Measurements from ENCODE around the gene AKAP17A. TPM values are rescaled to one million over a fixed set of nuclear protein-coding genes. Genes with fewer than 3 reads are reported as not detected.

Gene AKAP17A
- total and polyA plus RNA-seq, 2 of the 13 experiments (the other 11 are each of a cell fraction or from before 2014, with no cell fraction given): 20.5 to 26.5 TPM

DNA sequence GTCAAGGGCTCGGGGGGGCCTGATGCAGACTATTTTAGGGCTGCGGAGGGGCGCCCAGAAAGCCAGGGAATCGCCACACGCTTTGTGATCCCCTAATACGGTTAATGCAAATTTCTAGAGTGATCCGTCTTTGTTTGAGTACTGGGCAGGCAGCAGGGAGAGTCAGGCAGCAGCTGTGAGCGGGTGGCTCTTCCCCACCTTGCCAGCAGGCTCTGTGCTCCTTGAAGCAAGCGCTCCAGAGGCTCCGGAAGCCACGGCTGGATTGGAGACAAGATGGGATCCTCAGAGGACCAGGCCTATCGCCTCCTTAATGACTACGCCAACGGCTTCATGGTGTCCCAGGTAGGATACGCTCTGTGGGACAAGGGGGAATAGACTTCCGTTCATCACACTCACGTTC is 23.5 kb downstream of the AKAP17A start, which contains the start of gene ASMT:
TSS of gene ASMT (plus strand) at position 133 of the 400 bp plus-strand sequence. CDS start at position 274, 141 bp downstream.
- H3K4me3 ChIP-seq (replicated peaks in 1 of 3; ENCODE audit: insufficient read depth in 1 of 3, low read depth in 2 of 3, low read length in 3 of 3): no peak within 1 kb of the TSS
- no peaks in the 10 kb centered on the region for H3K36me3 ChIP-seq (replicated peaks in 1 of 2; ENCODE audit: control insufficient read depth in 1 of 2, insufficient read depth in 2 of 2, low read length in 2 of 2)
- 0 out of 5 replicates have a peak, but pooled peaks cover 0 to 2% of the 10 kb centered on the region in 2 experiments for H3K27me3 ChIP-seq (ENCODE audit: control insufficient read depth in 1 of 2, insufficient read depth in 2 of 2, low read length in 2 of 2)
- FAIRE-seq (no peak), ATAC-seq (no peak), DNase-seq (ENCODE audit: low spot score) (no peak)
- H3K9me3 ChIP-seq (ENCODE audit: low read length): no peaks in the 10 kb centered on the region
- intact Hi-C loops (cut with micrococcal nuclease; ENCODE audit: unreplicated experiment): no loop called here
- H3K9ac ChIP-seq (ENCODE audit: insufficient read depth, low read depth, low read length): no peak within 1 kb of the TSS
- in situ Hi-C loops (cut with HindIII; ENCODE audit: extremely low pct_ligation_motif_present, low pct_unique_long_range_greater_than_20kb): no loop called here
- no peak within 1 kb of the TSS for H2AFZ ChIP-seq (ENCODE audit: low read length)
- WGBS (ENCODE audit: low lambda C conversion rate): 81% methylated on average over 7 of the region's 17 CpGs
- POLR2A ChIA-PET: no interaction called here
- no peak within 1 kb of the TSS for H3K4me2 ChIP-seq (ENCODE audit: low read depth, low read length)
- no TSS peak for BruUV-seq (replicated peaks)
- 0 out of 2 replicates have a peak, but pooled peaks cover 5% of the 10 kb centered on the region for H3K4me1 ChIP-seq (ENCODE audit: insufficient read depth, low read length)
- no peaks in the 10 kb centered on the region for H4K20me1 ChIP-seq (ENCODE audit: insufficient read depth, low read length)
- no peak within 1 kb of the TSS for H3K27ac ChIP-seq (ENCODE audit: extremely low read length, insufficient read depth, low read length)
- H3K79me2 ChIP-seq (ENCODE audit: insufficient read depth, low read length): no peaks in the 10 kb centered on the region
- CTCF ChIA-PET (ENCODE audit: low intra/inter-chr PET ratio, low total read pairs): no interaction called here
- no peak for TF ChIP-seq ATAD3A (CRISPR knock-in tag; IDR thresholded peaks at IDR 0.05)
- TF ChIP-seq PRPF4 (IDR thresholded peaks at IDR 0.05; ENCODE audit: low read depth, low read length, poor library complexity, severe bottlenecking): no peak
- no peak for TF ChIP-seq RBFOX2 (IDR thresholded peaks at IDR 0.05; ENCODE audit: low read depth, low read length)
- TF ChIP-seq TP53 (CRISPR knock-in tag; conservative IDR thresholded peaks at IDR 0.05): no peak
- TF ChIP-seq, protein P1, sequence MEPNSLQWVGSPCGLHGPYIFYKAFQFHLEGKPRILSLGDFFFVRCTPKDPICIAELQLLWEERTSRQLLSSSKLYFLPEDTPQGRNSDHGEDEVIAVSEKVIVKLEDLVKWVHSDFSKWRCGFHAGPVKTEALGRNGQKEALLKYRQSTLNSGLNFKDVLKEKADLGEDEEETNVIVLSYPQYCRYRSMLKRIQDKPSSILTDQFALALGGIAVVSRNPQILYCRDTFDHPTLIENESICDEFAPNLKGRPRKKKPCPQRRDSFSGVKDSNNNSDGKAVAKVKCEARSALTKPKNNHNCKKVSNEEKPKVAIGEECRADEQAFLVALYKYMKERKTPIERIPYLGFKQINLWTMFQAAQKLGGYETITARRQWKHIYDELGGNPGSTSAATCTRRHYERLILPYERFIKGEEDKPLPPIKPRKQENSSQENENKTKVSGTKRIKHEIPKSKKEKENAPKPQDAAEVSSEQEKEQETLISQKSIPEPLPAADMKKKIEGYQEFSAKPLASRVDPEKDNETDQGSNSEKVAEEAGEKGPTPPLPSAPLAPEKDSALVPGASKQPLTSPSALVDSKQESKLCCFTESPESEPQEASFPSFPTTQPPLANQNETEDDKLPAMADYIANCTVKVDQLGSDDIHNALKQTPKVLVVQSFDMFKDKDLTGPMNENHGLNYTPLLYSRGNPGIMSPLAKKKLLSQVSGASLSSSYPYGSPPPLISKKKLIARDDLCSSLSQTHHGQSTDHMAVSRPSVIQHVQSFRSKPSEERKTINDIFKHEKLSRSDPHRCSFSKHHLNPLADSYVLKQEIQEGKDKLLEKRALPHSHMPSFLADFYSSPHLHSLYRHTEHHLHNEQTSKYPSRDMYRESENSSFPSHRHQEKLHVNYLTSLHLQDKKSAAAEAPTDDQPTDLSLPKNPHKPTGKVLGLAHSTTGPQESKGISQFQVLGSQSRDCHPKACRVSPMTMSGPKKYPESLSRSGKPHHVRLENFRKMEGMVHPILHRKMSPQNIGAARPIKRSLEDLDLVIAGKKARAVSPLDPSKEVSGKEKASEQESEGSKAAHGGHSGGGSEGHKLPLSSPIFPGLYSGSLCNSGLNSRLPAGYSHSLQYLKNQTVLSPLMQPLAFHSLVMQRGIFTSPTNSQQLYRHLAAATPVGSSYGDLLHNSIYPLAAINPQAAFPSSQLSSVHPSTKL (CRISPR knock-in tag; IDR thresholded peaks at IDR 0.05): no peak
- TF ChIP-seq BATF2 (CRISPR knock-in tag; IDR thresholded peaks at IDR 0.05): no peak
- TF ChIP-seq KLF6 (CRISPR knock-in tag; IDR thresholded peaks at IDR 0.05): no peak
- no peak for TF ChIP-seq HMGXB4 (CRISPR knock-in tag; IDR thresholded peaks at IDR 0.05; ENCODE audit: borderline replicate concordance in 1 of 2, low read depth in 1 of 2)
- TF ChIP-seq PREB (CRISPR knock-in tag; IDR thresholded peaks at IDR 0.05): no peak
- no peak for TF ChIP-seq NR2C2 (CRISPR knock-in tag; IDR thresholded peaks at IDR 0.05; ENCODE audit: borderline replicate concordance)
- TF ChIP-seq ZKSCAN8 (CRISPR knock-in tag; IDR thresholded peaks at IDR 0.05; ENCODE audit: borderline replicate concordance): no peak
- TF ChIP-seq TGIF2 (CRISPR knock-in tag; IDR thresholded peaks at IDR 0.05): no peak
- TF ChIP-seq, protein P2, sequence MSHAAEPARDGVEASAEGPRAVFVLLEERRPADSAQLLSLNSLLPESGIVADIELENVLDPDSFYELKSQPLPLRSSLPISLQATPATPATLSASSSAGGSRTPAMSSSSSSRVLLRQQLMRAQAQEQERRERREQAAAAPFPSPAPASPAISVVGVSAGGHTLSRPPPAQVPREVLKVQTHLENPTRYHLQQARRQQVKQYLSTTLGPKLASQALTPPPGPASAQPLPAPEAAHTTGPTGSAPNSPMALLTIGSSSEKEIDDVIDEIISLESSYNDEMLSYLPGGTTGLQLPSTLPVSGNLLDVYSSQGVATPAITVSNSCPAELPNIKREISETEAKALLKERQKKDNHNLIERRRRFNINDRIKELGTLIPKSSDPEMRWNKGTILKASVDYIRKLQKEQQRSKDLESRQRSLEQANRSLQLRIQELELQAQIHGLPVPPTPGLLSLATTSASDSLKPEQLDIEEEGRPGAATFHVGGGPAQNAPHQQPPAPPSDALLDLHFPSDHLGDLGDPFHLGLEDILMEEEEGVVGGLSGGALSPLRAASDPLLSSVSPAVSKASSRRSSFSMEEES (CRISPR knock-in tag; IDR thresholded peaks at IDR 0.05): no peak
- TF ChIP-seq KAT7 (CRISPR knock-in tag; IDR thresholded peaks at IDR 0.05; ENCODE audit: borderline replicate concordance): no peak
- TF ChIP-seq HMGA1 (CRISPR knock-in tag; conservative IDR thresholded peaks at IDR 0.05): no peak
- TF ChIP-seq, protein P3, sequence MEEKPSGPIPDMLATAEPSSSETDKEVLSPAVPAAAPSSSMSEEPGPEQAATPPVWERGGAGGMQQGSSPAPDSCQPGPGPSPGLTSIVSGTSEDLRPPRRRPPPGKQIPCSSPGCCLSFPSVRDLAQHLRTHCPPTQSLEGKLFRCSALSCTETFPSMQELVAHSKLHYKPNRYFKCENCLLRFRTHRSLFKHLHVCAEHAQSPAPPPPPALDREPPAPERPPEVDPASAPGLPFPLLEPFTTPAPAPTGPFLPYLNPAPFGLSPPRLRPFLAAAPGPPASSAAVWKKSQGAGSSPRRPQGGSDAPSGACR (CRISPR knock-in tag; IDR thresholded peaks at IDR 0.05): no peak

Measured in HepG2 (cell line).